Neural cell (in vitro differentiated cells): ENCODE results near the gene ETNK2. TPM values are rescaled to one million over a fixed set of nuclear protein-coding genes. Genes with fewer than 3 reads are reported as not detected.

Source experiments
- H2AFZ ChIP-seq: fragments of 200-600, 300-800 bp; sonication (generic), shearing (Covaris generic); 2 replicates; pipeline ENCODE4 v1.6.0; 2014; ENCODE audit warnings: low read depth, mild to moderate bottlenecking, antibody characterized with exemption, low read length, moderate library complexity
- H3F3A ChIP-seq: fragments of 200-600 bp; shearing (Covaris generic); 2 replicates; pipeline ENCODE4 v1.6.1; 2016; ENCODE audit warnings: mild to moderate bottlenecking, moderate library complexity, mixed read lengths, antibody characterized with exemption, low read length; ENCODE audit not compliant: insufficient read depth, poor library complexity, severe bottlenecking
- H3K27ac ChIP-seq: fragments of 200-600, 300-800 bp; sonication (generic), shearing (Covaris generic); 2 replicates; pipeline ENCODE4 v1.5.1; 2014; ENCODE audit warnings: mild to moderate bottlenecking, low read length, moderate library complexity
- H3K27me3 ChIP-seq: fragments of 300-800, 200-600 bp; sonication (generic), shearing (Covaris generic); 2 replicates; pipeline ENCODE4 v1.6.0; 2014; ENCODE audit warnings: mild to moderate bottlenecking, low read depth, low read length, moderate library complexity; ENCODE audit not compliant: insufficient read depth
- H3K36me3 ChIP-seq: fragments of 300-800, 200-600 bp; sonication (generic), shearing (Covaris generic); 2 replicates; pipeline ENCODE4 v1.5.1; 2014; ENCODE audit warnings: mild to moderate bottlenecking, antibody characterized with exemption, low read length, moderate library complexity; ENCODE audit not compliant: insufficient read depth
- H3K4me2 ChIP-seq: fragments of 300-800, 200-600 bp; sonication (generic), shearing (Covaris generic); 2 replicates; pipeline ENCODE4 v1.6.0; 2014; ENCODE audit warnings: mild to moderate bottlenecking, low read length
- H3K4me3 ChIP-seq: fragments of 300-800, 200-600 bp; sonication (generic), shearing (Covaris generic); 2 replicates; pipeline ENCODE4 v1.5.1; 2014; ENCODE audit warnings: mild to moderate bottlenecking, low read length, moderate library complexity
- H3K79me2 ChIP-seq: fragments of 200-600 bp; shearing (Covaris generic); replicated peaks from 2 replicates; pipeline ENCODE4 v1.6.0; 2014; ENCODE audit warnings: mild to moderate bottlenecking, low read length, moderate library complexity; ENCODE audit not compliant: insufficient read depth
- H3K9ac ChIP-seq: fragments of 300-800, 200-600 bp; sonication (generic), shearing (Covaris generic); 2 replicates; pipeline ENCODE4 v1.6.1; 2016; ENCODE audit warnings: mild to moderate bottlenecking, low read length, mixed read lengths
- H3K9me2 ChIP-seq: fragments of 200-600 bp; shearing (Covaris generic); 2 replicates; pipeline ENCODE4 v1.6.1; 2016; ENCODE audit warnings: mild to moderate bottlenecking, low read length, mixed read lengths; ENCODE audit not compliant: insufficient read depth
- H3K9me3 ChIP-seq: fragments of 200-600, 300-800 bp; sonication (generic), shearing (Covaris generic); 2 replicates; pipeline ENCODE4 v1.6.1; 2016; ENCODE audit warnings: mild to moderate bottlenecking, mixed run types, low read length, moderate library complexity, mixed read lengths
- H4K20me1 ChIP-seq: fragments of 200-600 bp; shearing (Covaris generic); 2 replicates; pipeline ENCODE4 v1.6.1; 2016; ENCODE audit warnings: mild to moderate bottlenecking, mixed run types; ENCODE audit not compliant: insufficient read depth
- CTCF ChIP-seq: fragments of 450-650 bp; IDR thresholded peaks from 2 replicates; pipeline ENCODE4 v1.5.1; 2014; ENCODE audit warnings: antibody characterized with exemption, mild to moderate bottlenecking, moderate library complexity; ENCODE audit not compliant: poor library complexity, severe bottlenecking
- EP300 ChIP-seq: fragments of 450-650 bp; conservative IDR thresholded peaks from 2 replicates; pipeline ENCODE4 v1.6.1; 2014; ENCODE audit warnings: antibody characterized with exemption, mild to moderate bottlenecking, moderate library complexity; ENCODE audit not compliant: poor library complexity, severe bottlenecking
- EZH2 ChIP-seq: fragments of 200-600, 300-800 bp; shearing (Covaris generic), sonication (generic); IDR thresholded peaks from 2 replicates; pipeline ENCODE4 v1.6.1; 2014; ENCODE audit warnings: antibody characterized with exemption, low read length, borderline replicate concordance, mild to moderate bottlenecking; ENCODE audit not compliant: insufficient read depth, poor library complexity, severe bottlenecking
- MXI1 ChIP-seq: fragments of 450-650 bp; conservative IDR thresholded peaks from 2 replicates; pipeline ENCODE4 v1.6.1; 2014; ENCODE audit warnings: antibody characterized with exemption, mild to moderate bottlenecking; ENCODE audit not compliant: poor library complexity, severe bottlenecking
- POLR2AphosphoS5 ChIP-seq: IDR thresholded peaks from 2 replicates; pipeline ENCODE4 v1.6.1; 2012
- RAD21 ChIP-seq: fragments of 450-650 bp; conservative IDR thresholded peaks from 2 replicates; pipeline ENCODE4 v1.6.1; 2014; ENCODE audit warnings: antibody characterized with exemption, mild to moderate bottlenecking, moderate library complexity
- REST ChIP-seq: IDR thresholded peaks from 2 replicates; pipeline ENCODE4 v1.6.1; 2012; ENCODE audit warnings: borderline replicate concordance
- SMC3 ChIP-seq: fragments of 450-650 bp; conservative IDR thresholded peaks from 2 replicates; pipeline ENCODE4 v1.6.1; 2014; ENCODE audit warnings: antibody characterized with exemption, mild to moderate bottlenecking, moderate library complexity; ENCODE audit not compliant: poor library complexity
- TAF1 ChIP-seq: IDR thresholded peaks from 2 replicates; pipeline ENCODE4 v1.6.1; 2012; ENCODE audit warnings: low read depth
- polyA plus RNA-seq: library from polyadenylated mRNA; depleted of rRNA; stranded (reverse); fragments of >200 nt; gene quantifications from 2 replicates; pipeline ENCODE4 v1.2.3, GENCODE V29; 2014

The ETNK2 gene
- polyA plus RNA-seq, 1 donor from 2014 or later, result 26.7 TPM

GRCh38 chr1:204087181-204087892, 64.5 kb downstream of the ETNK2 start:
- Histone ChIP-seq H3K9me3 (no peaks in the 10 kb centered on the region), H3K4me3 (no peak overlapping the region), H3K4me2 (no peak overlapping the region), H3K36me3 (no peaks in the 10 kb centered on the region), H3K27ac (no peak overlapping the region), H4K20me1 (no peaks in the 10 kb centered on the region), H3F3A (no peaks in the 10 kb centered on the region), H3K27me3 (no peaks in the 10 kb centered on the region), H3K79me2 (no peaks in the 10 kb centered on the region), H3K9ac (no peak overlapping the region), H3K9me2 (no peaks in the 10 kb centered on the region), H2AFZ (no peak overlapping the region)
- TF ChIP-seq POLR2AphosphoS5 (no peak), EP300 (no peak), CTCF (no peak), EZH2 (no peak), REST (no peak), SMC3 (no peak)

- Histone ChIP-seq H3F3A (no peaks in the 10 kb centered on the region), H3K9me2 (no peaks in the 10 kb centered on the region), H4K20me1 (no peaks in the 10 kb centered on the region), H3K4me3 (no peak overlapping the region), H3K9ac (no peak overlapping the region), H3K36me3 (no peaks in the 10 kb centered on the region), H3K79me2 (no peaks in the 10 kb centered on the region), H3K4me2 (no peak overlapping the region), H3K27me3 (no peaks in the 10 kb centered on the region), H2AFZ (no peak overlapping the region), H3K9me3 (no peaks in the 10 kb centered on the region), H3K27ac (no peak overlapping the region)
- TF ChIP-seq EP300 (no peak), SMC3 (no peak), CTCF (no peak), RAD21 (no peak), MXI1 (no peak), POLR2AphosphoS5 (no peak), REST (no peak), TAF1 (no peak), EZH2 (no peak)
These were observed 66.0 kb downstream of the ETNK2 start for GRCh38 chr1:204085876-204086275.
